Transverse colon (tissue), 4 donors: ENCODE data around the gene H2BK1.

Experiments
- POLR2AphosphoS5 ChIP-seq, 3 donors: sonication (generic); formaldehyde crosslinking; IDR thresholded peaks; one replicate each; pipeline ENCODE4 v1.6.1; 2016; ENCODE audit warnings: antibody characterized with exemption in 3 of 3
- TF ChIP-seq, protein P1 (sequence below), 5 experiments: fragments of 200-600 bp in 3 of 5; fragments of 450-650 bp in 2 of 5; sonication (generic) in 3 of 5; IDR thresholded peaks; 1 replicate in 2 of 5; 2 replicates in 3 of 5; pipeline ENCODE4 v1.5.1; 2016 to 2017; ENCODE audit warnings: antibody characterized with exemption in 5 of 5, inconsistent platforms in 3 of 5, mild to moderate bottlenecking in 2 of 5, moderate library complexity in 1 of 5

DNA sequence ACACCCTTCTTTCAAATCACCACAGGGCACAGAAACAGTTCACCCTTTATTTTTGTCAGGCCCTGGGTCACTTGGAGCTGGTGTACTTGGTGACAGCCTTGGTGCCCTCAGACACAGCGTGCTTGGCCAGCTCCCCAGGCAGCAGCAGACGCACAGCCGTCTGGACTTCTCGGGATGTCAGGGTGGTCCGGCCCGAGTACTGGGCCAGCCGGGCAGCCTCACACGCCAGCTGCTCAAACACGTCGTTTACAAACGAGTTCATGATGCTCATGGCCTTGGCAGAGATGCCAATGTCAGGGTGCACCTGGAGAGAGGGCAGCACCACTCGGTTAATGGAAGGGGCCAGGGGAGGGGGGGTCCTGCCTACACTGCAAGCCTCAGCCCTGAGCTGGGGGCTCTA is 2.5 kb downstream of the H2BK1 start:
- TF ChIP-seq, protein P1, sequence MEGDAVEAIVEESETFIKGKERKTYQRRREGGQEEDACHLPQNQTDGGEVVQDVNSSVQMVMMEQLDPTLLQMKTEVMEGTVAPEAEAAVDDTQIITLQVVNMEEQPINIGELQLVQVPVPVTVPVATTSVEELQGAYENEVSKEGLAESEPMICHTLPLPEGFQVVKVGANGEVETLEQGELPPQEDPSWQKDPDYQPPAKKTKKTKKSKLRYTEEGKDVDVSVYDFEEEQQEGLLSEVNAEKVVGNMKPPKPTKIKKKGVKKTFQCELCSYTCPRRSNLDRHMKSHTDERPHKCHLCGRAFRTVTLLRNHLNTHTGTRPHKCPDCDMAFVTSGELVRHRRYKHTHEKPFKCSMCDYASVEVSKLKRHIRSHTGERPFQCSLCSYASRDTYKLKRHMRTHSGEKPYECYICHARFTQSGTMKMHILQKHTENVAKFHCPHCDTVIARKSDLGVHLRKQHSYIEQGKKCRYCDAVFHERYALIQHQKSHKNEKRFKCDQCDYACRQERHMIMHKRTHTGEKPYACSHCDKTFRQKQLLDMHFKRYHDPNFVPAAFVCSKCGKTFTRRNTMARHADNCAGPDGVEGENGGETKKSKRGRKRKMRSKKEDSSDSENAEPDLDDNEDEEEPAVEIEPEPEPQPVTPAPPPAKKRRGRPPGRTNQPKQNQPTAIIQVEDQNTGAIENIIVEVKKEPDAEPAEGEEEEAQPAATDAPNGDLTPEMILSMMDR (IDR thresholded peaks at IDR 0.05), result no peak
- TF ChIP-seq POLR2AphosphoS5 (IDR thresholded peaks at IDR 0.05), result no peak
